Suprapubic skin (tissue), 3 donors: Measurements from ENCODE around the gene HLA-DOB.

ENCODE experiments used
- POLR2A ChIP-seq, 2 donors: fragments of 450-650 bp; IDR thresholded peaks; one replicate each; pipeline ENCODE4 v1.6.1; 2017; ENCODE audit warnings: antibody characterized with exemption in 2 of 2, mild to moderate bottlenecking in 2 of 2, moderate library complexity in 2 of 2
- TF ChIP-seq, protein P1 (sequence below), 2 donors: fragments of 200-600 bp in 1 of 2; fragments of 450-650 bp in 1 of 2; sonication (generic) in 1 of 2; IDR thresholded peaks; one replicate each; pipeline ENCODE4 v1.5.1; 2016 to 2019; ENCODE audit warnings: antibody characterized with exemption in 2 of 2, mild to moderate bottlenecking in 1 of 2, moderate library complexity in 1 of 2

DNA sequence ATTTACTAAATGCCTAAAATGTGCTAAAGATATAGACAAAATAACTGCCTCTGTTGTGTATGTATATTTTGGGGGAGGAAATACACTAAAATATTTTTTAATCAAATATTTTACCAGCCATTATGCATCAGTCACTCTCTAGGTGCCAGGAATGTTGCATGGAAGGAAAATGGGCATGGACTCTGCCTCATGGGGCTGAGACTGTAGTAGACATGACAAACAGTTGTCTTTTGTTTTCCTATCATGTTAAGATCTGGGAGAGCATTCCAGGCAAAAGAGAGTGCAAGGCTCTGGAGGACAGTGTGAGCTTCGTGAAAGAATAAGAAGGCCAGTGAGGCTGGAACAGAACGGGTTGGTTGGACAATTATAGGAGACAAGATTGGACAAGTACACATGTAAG is 26.5 kb downstream of the HLA-DOB start:
- TF ChIP-seq, protein P1, sequence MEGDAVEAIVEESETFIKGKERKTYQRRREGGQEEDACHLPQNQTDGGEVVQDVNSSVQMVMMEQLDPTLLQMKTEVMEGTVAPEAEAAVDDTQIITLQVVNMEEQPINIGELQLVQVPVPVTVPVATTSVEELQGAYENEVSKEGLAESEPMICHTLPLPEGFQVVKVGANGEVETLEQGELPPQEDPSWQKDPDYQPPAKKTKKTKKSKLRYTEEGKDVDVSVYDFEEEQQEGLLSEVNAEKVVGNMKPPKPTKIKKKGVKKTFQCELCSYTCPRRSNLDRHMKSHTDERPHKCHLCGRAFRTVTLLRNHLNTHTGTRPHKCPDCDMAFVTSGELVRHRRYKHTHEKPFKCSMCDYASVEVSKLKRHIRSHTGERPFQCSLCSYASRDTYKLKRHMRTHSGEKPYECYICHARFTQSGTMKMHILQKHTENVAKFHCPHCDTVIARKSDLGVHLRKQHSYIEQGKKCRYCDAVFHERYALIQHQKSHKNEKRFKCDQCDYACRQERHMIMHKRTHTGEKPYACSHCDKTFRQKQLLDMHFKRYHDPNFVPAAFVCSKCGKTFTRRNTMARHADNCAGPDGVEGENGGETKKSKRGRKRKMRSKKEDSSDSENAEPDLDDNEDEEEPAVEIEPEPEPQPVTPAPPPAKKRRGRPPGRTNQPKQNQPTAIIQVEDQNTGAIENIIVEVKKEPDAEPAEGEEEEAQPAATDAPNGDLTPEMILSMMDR (IDR thresholded peaks at IDR 0.05) = no peak
- TF ChIP-seq POLR2A (IDR thresholded peaks at IDR 0.05) = no peak
